HG03280 (cell line): ENCODE data around the gene CYP2C9.
"Not testable (repeated sequence)": the region's sequence is repeated elsewhere in the genome, so short reads cannot be mapped to it uniquely, and the experiment has no call there.

ENCODE experiments used
- ATAC-seq: cut with Tn5 transposase; IDR thresholded peaks from one replicate; pipeline ENCODE4 v1.9.1; 2021; ENCODE audit warnings: mild to moderate bottlenecking, moderate library complexity; ENCODE audit not compliant: unreplicated experiment

Gene CYP2C9

DNA sequence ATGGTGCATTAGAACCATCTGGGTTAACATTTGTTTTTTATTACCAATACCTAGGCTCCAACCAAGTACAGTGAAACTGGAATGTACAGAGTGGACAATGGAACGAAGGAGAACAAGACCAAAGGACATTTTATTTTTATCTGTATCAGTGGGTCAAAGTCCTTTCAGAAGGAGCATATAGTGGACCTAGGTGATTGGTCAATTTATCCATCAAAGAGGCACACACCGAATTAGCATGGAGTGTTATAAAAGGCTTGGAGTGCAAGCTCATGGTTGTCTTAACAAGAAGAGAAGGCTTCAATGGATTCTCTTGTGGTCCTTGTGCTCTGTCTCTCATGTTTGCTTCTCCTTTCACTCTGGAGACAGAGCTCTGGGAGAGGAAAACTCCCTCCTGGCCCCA, at the start of gene CYP2C9:
Gene CYP2C9 (plus strand): TSS at position 276 of the 400 bp plus-strand sequence. CDS start 25 bp downstream, at position 301.
- no peak for ATAC-seq

GRCh38 chr10:94889123-94889522, 49.3 kb upstream of the CYP2C9 start:
- ATAC-seq, result no peak

- no peak for ATAC-seq
These were observed 48.0 kb upstream of the CYP2C9 start for GRCh38 chr10:94890264-94891022.

GRCh38 chr10:94898414-94898813, 40.0 kb upstream of the CYP2C9 start:
- ATAC-seq, result not testable (repeated sequence)

DNA sequence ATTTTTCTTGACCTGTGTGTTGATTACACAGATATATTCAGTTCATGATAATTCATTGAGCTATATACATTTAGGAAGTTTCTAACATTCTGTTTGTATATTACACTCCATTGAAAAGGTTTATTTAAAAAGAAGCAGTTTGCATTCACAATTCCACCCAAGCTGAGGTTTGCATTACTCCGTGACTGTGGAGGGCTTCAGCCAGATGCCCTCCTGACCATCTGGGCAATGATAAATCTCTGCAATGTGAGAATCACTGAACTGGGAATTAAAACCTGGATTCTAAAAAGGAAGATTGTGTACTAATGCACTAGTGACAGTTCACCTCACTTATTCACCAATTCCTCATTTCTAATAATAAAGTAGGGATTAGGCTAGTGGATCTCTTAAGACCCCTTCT, 36.4 kb upstream of the CYP2C9 start:
- ATAC-seq, result no peak

DNA sequence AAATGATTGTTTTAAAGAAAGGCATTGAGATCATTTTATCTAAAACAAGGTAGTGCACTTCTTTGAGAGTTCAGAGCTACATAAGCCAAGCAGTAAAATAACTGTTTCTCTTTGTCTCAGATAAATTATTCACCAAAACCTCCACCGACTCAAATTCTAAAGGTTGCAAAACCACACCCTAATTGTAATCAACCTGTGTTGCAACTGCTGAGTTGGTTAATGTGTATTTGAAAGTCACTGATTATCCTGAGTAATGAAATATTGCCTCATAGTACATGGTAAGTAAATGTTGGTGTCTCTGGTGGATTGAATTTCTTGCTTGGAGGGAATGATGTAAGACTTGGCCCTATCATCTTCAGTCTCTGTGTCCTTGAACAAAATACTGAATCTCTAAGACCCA, 35.9 kb upstream of the CYP2C9 start:
- ATAC-seq, result no peak

- not testable (repeated sequence) for ATAC-seq
These were observed 33.8 kb upstream of the CYP2C9 start for GRCh38 chr10:94904506-94905148.

DNA sequence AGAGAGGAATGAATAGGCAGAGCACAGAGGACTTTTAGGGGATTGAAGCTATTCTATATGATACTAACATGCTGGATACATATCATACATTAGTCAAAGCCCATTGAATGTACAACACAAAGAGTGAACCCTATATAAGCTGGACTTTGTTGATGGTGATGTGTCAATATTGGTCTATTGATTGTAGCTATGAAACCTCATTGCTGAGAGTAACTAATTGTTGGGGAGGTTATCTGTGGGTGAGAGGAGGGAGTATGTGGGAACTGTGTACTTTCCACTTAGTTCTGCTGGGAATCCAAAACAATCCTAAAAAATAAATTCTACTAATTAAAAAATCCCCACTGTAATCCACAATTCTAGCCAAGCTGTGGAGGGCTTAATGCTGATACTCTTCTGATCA, 22.0 kb upstream of the CYP2C9 start:
- ATAC-seq, result no peak

DNA sequence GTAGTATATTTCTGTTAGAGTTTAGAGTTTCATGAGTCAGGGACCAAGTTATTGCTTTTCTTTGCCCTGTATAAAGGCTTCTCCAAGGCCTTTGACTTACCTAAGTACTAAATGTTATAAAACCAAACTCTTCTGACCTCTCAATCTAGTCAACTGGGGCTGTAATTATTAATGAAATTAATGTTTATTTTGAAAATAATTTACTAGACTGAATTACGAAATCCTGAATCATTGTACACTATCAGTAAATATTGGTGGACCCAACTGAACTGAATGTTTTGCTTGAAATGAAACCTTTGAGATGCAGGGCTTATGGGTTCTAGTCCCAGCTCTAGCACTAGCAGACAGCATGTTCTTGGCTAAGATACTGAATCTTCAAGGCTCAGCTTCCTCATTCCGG, 1.7 kb upstream of the CYP2C9 start:
- ATAC-seq, result no peak

GRCh38 chr10:94943432-94944103, 5.1 kb downstream of the CYP2C9 start:
- ATAC-seq, result not testable (repeated sequence)

DNA sequence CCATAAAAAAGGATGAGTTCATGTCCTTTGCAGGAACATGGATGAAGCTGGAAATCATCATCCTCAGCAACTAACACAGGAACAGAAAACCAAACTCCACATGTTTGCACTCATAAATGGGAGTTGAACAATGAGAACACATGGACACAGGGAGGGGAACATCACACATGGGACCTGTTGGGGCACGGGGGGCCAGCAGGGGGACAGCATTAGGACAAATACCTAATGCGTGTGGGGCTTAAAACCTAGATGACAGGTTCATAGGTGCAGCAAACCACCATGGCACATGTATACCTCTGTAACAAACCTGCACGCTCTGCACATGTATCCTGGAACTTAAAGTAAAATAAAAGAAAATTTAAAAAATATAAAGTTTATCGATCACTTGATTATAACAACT, 7.7 kb downstream of the CYP2C9 start:
- ATAC-seq, result not testable (repeated sequence)

DNA sequence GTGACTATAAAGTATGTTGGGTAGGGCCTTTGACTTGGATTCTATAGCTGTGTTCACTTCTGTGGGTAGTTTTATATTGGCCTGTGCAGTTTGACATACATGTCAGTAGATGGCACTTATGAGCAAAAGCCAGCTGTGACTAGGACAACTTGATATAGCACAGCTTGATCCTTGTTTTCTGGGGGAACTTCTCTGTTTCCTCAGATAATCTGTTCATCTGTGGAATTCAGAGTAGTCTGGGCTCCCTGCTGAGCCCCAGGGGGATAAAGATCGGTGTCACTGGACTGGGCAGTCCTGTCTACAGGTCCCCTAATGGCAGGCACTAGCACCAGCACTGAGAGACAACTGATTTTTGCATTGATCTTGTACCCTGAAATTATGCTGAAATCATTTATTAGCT, 25.4 kb downstream of the CYP2C9 start:
- ATAC-seq, result peak; percentile 73

DNA sequence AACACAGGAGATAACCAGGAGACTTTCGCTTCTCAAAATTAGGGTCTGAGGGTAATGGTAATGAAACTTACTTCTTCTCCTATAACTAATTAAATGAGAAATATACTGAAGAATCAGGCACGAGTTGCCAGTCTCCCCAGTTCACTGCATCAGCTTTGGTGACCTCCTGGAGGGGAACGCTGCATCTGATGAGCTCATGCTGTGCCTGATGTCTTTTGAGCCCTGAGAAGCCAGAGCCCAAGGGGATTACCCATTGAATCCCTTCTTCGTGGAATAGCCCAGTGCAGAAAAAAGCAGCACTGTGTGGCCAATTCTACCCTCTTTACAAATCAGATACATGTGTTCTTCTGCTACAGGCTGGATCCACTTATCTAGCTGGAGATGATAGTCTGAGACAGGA, 45.1 kb downstream of the CYP2C9 start:
- no peak for ATAC-seq

- ATAC-seq, result no peak
These were observed 50.7 kb downstream of the CYP2C9 start for GRCh38 chr10:94989192-94989591.

GRCh38 chr10:94991243-94991888, 52.9 kb downstream of the CYP2C9 start:
- ATAC-seq, result no peak

- ATAC-seq, result no peak
These were observed 54.4 kb downstream of the CYP2C9 start for GRCh38 chr10:94992811-94993210.

GRCh38 chr10:94997741-94998174, 59.3 kb downstream of the CYP2C9 start:
- no peak for ATAC-seq

- ATAC-seq, result no peak
These were observed 88.0 kb downstream of the CYP2C9 start for GRCh38 chr10:95026461-95026860.

- ATAC-seq, result no peak
These were observed 93.2 kb downstream of the CYP2C9 start for GRCh38 chr10:95031656-95032055.

- no peak for ATAC-seq
These were observed 95.9 kb downstream of the CYP2C9 start for GRCh38 chr10:95034401-95034800.
